Hepatocyte (in vitro differentiated cells): Measurements from ENCODE around the gene ARL10. TPM values are rescaled to one million over a fixed set of nuclear protein-coding genes. Genes with fewer than 3 reads are reported as not detected.

ENCODE experiments used
- DNase-seq: peaks from one replicate; pipeline ENCODE4 v3.0.0-alpha.2; 2016; ENCODE audit warnings: low spot score
- H2AFZ ChIP-seq: fragments of 200-600 bp; sonication (generic); 2 replicates; pipeline ENCODE4 v1.6.0; 2016; ENCODE audit warnings: antibody characterized with exemption, mild to moderate bottlenecking
- H3K27ac ChIP-seq: fragments of 200-600 bp; sonication (generic); 2 replicates; pipeline ENCODE4 v1.5.1; 2016; ENCODE audit warnings: mild to moderate bottlenecking
- H3K27me3 ChIP-seq: fragments of 200-600 bp; sonication (generic); 2 replicates; pipeline ENCODE4 v1.6.1; 2016
- H3K36me3 ChIP-seq: fragments of 200-600 bp; sonication (generic); replicated peaks from 2 replicates; pipeline ENCODE4 v1.5.1; 2016; ENCODE audit warnings: low read depth; ENCODE audit not compliant: insufficient read depth
- H3K4me1 ChIP-seq: fragments of 200-600 bp; sonication (generic); 2 replicates; pipeline ENCODE4 v1.5.1; 2016; ENCODE audit warnings: mild to moderate bottlenecking, moderate library complexity; ENCODE audit not compliant: insufficient read depth
- H3K4me2 ChIP-seq: fragments of 200-600 bp; sonication (generic); 2 replicates; pipeline ENCODE4 v1.6.0; 2016
- H3K4me3 ChIP-seq: fragments of 200-600 bp; sonication (generic); 2 replicates; pipeline ENCODE4 v1.5.1; 2016; ENCODE audit warnings: mild to moderate bottlenecking
- H3K79me2 ChIP-seq: fragments of 200-600 bp; sonication (generic); 2 replicates; pipeline ENCODE4 v1.6.0; 2017; ENCODE audit warnings: mild to moderate bottlenecking
- H3K9me2 ChIP-seq: fragments of 200-600 bp; sonication (generic); replicated peaks from 2 replicates; pipeline ENCODE4 v1.6.0; 2017; ENCODE audit warnings: mild to moderate bottlenecking; ENCODE audit not compliant: insufficient read depth
- H3K9me3 ChIP-seq: fragments of 200-600 bp; sonication (generic); 2 replicates; pipeline ENCODE4 v1.5.1; 2016; ENCODE audit warnings: low read depth, mild to moderate bottlenecking
- H4K20me1 ChIP-seq: fragments of 200-600 bp; sonication (generic); 2 replicates; pipeline ENCODE4 v1.6.0; 2016; ENCODE audit warnings: mild to moderate bottlenecking; ENCODE audit not compliant: insufficient read depth, poor library complexity, severe bottlenecking
- CTCF ChIP-seq: fragments of 200-600 bp; sonication (generic); IDR thresholded peaks from 2 replicates; pipeline ENCODE4 v1.5.1; 2016; ENCODE audit warnings: antibody characterized with exemption, mild to moderate bottlenecking; ENCODE audit not compliant: poor library complexity
- EZH2 ChIP-seq: fragments of 200-600 bp; sonication (generic); IDR thresholded peaks from 2 replicates; pipeline ENCODE4 v1.6.1; 2016; ENCODE audit warnings: antibody characterized with exemption, mild to moderate bottlenecking, borderline replicate concordance
- EZH2phosphoT487 ChIP-seq: fragments of 200-600 bp; sonication (generic); IDR thresholded peaks from one replicate; pipeline ENCODE4 v1.6.1; 2018; ENCODE audit warnings: antibody characterized with exemption, mild to moderate bottlenecking, low read depth, moderate library complexity; ENCODE audit not compliant: unreplicated experiment, severe bottlenecking
- WGBS: methylation state at CpG from one replicate; pipeline ENCODE4 v1.1.6; 2016; ENCODE audit warnings: low lambda C conversion rate; ENCODE audit errors: missing lambda C conversion rate; 5-methylcytosine and 5-hydroxymethylcytosine counted together
- polyA plus RNA-seq: library from polyadenylated mRNA; unstranded; fragments of >200 nt; fragmentation: Nextera tagmentation; extraction: Ambion mirVana; gene quantifications from 2 replicates; pipeline ENCODE4 v1.2.1, GENCODE V29; 2016
- total RNA-seq: library from RNA; depleted of rRNA; stranded (reverse); fragments of >200 nt; gene quantifications from 2 replicates; pipeline ENCODE4 v1.2.3, GENCODE V29; 2014

Gene ARL10
- total and polyA plus RNA-seq, 2 experiments from 2014 or later = 4.4 to 6.7 TPM

GRCh38 chr5:176350416-176350815, 14.9 kb upstream of the ARL10 start:
- no peaks in the 10 kb centered on the region for H3K9me2 ChIP-seq
- H3K79me2 ChIP-seq = peaks cover 48% of the 10 kb centered on the region
- H3K4me3 ChIP-seq = no peak overlapping the region
- H2AFZ ChIP-seq = no peak overlapping the region
- WGBS = 93% methylated on average over 8 of the region's 8 CpGs
- no peak overlapping the region for H3K27ac ChIP-seq
- DNase-seq = no peak
- peaks cover 16% of the 10 kb centered on the region for H4K20me1 ChIP-seq
- H3K4me1 ChIP-seq = no peaks in the 10 kb centered on the region
- H3K36me3 ChIP-seq = no peaks in the 10 kb centered on the region
- H3K27me3 ChIP-seq = no peaks in the 10 kb centered on the region
- TF ChIP-seq EZH2 (no peak), CTCF (no peak), EZH2phosphoT487 (no peak)
- no peak overlapping the region for H3K4me2 ChIP-seq
- H3K9me3 ChIP-seq = no peaks in the 10 kb centered on the region

GRCh38 chr5:176352116-176352878, 13.0 kb upstream of the ARL10 start:
- Histone ChIP-seq H2AFZ (no peak overlapping the region), H3K27me3 (no peaks in the 10 kb centered on the region), H3K9me2 (no peaks in the 10 kb centered on the region), H3K4me1 (no peaks in the 10 kb centered on the region), H3K4me3 (no peak overlapping the region), H3K9me3 (no peaks in the 10 kb centered on the region), H3K27ac (no peak overlapping the region), H3K36me3 (no peaks in the 10 kb centered on the region), H3K4me2 (no peak overlapping the region), H4K20me1 (peaks cover 33% of the 10 kb centered on the region), H3K79me2 (peaks cover 67% of the 10 kb centered on the region)
- DNase-seq = no peak
- TF ChIP-seq CTCF (no peak), EZH2phosphoT487 (no peak), EZH2 (no peak)
- 89% methylated on average over 5 of the region's 5 CpGs for WGBS

- no peak for DNase-seq
- TF ChIP-seq EZH2phosphoT487 (no peak), EZH2 (no peak), CTCF (no peak)
- no peaks in the 10 kb centered on the region for H3K4me1 ChIP-seq
- no peak overlapping the region for H3K4me3 ChIP-seq
- peaks cover 39% of the 10 kb centered on the region for H4K20me1 ChIP-seq
- H3K9me3 ChIP-seq = no peaks in the 10 kb centered on the region
- no peaks in the 10 kb centered on the region for H3K27me3 ChIP-seq
- no peak overlapping the region for H3K4me2 ChIP-seq
- H3K36me3 ChIP-seq = no peaks in the 10 kb centered on the region
- H2AFZ ChIP-seq = no peak overlapping the region
- 95% methylated on average over 4 of the region's 4 CpGs for WGBS
- H3K9me2 ChIP-seq = no peaks in the 10 kb centered on the region
- H3K79me2 ChIP-seq = peaks cover 79% of the 10 kb centered on the region
- no peak overlapping the region for H3K27ac ChIP-seq
Observed at GRCh38 chr5:176353533-176353932, 11.8 kb upstream of the ARL10 start.
